K562 (cell line): ENCODE results near the gene HIRIP3. TPM values are rescaled to one million over a fixed set of nuclear protein-coding genes. Genes with fewer than 3 reads are reported as not detected.

Experiments used
- CREB1 ChIP-seq, 2 experiments: sonication (generic) in 1 of 2; formaldehyde crosslinking in 1 of 2; IDR thresholded peaks; 2 replicates each; pipeline versions ENCODE4 v1.6.1 to v1.8.0; 2012 to 2022; ENCODE audit warnings: inconsistent platforms in 1 of 2, mild to moderate bottlenecking in 1 of 2, missing genetic modification reagents in 1 of 2, moderate library complexity in 1 of 2
- DPF2 ChIP-seq: fragments of 450-650 bp; IDR thresholded peaks from 2 replicates; pipeline ENCODE4 v1.6.1; 2016
- ELF2 ChIP-seq: fragments of 250-450 bp; sonication (Bioruptor Pico); IDR thresholded peaks from 2 replicates; pipeline ENCODE4 v1.5.0; 2021; ENCODE audit warnings: mild to moderate bottlenecking
- ELF4 ChIP-seq: fragments of 450-650 bp; formaldehyde crosslinking; IDR thresholded peaks from 2 replicates; pipeline ENCODE4 v1.4.0; 2022; ENCODE audit warnings: missing genetic modification characterization
- GABPB1 ChIP-seq: sonication (generic); formaldehyde crosslinking; IDR thresholded peaks from 2 replicates; pipeline ENCODE4 v1.8.0; 2022; ENCODE audit warnings: mild to moderate bottlenecking, missing genetic modification reagents
- HCFC1 ChIP-seq: IDR thresholded peaks from 2 replicates; pipeline ENCODE4 v1.6.1; 2012; ENCODE audit warnings: low read depth, low read length, improper control_type of control experiment
- HNRNPH1 ChIP-seq: fragments of 200-400 bp; formaldehyde crosslinking; optimal IDR thresholded peaks from 2 replicates; pipeline ENCODE3; 2017; ENCODE audit warnings: low read depth, mild to moderate bottlenecking, low read length, moderate library complexity
- MYC ChIP-seq, 2 experiments: fragments of 250-450 bp in 1 of 2; sonication (Bioruptor Pico) in 1 of 2; IDR thresholded peaks; 2 replicates each; pipeline versions ENCODE4 v1.5.1 to v1.6.1; 2012 to 2021; ENCODE audit warnings: low read depth in 2 of 2, borderline replicate concordance in 1 of 2, improper control_type of control experiment in 1 of 2, low read length in 1 of 2, mild to moderate bottlenecking in 1 of 2, moderate library complexity in 1 of 2
- NEUROD1 ChIP-seq: fragments of 150-350 bp; IDR thresholded peaks from 2 replicates; pipeline ENCODE4 v1.6.1; 2014; ENCODE audit warnings: borderline replicate concordance, low read length, low read depth; ENCODE audit not compliant: partially characterized antibody
- PRDM10 ChIP-seq: fragments of 450-650 bp; IDR thresholded peaks from 2 replicates; pipeline ENCODE4 v1.6.1; 2018; ENCODE audit not compliant: partially characterized antibody
- ZC3H8 ChIP-seq: fragments of 450-650 bp; IDR thresholded peaks from 2 replicates; pipeline ENCODE4 v1.6.1; 2017
- ZNF707 ChIP-seq: fragments of 250-450 bp; sonication (Bioruptor Pico); conservative IDR thresholded peaks from 2 replicates; pipeline ENCODE4 v1.8.0; 2022; ENCODE audit warnings: inconsistent platforms, mild to moderate bottlenecking, moderate library complexity
- polyA plus RNA-seq, 8 experiments: library from polyadenylated mRNA; depleted of rRNA in 4 of 8; stranded (reverse) in 5 of 8; unstranded in 3 of 8; fragments of >200 nt; fragmentation: Nextera tagmentation in 2 of 8; fragmentation: Illumina TruSeq in 1 of 8; extraction: Ambion mirVana in 2 of 8; extraction: Trizol in 1 of 8; gene quantifications; 2 replicates each; pipeline versions ENCODE4 v1.2.1 to v1.2.3, GENCODE V29; 2011 to 2014; ENCODE audit warnings: inconsistent platforms in 1 of 8, missing spikeins in 1 of 8
- total RNA-seq, 7 experiments: library from RNA; depleted of rRNA in 6 of 7; stranded (reverse); fragments of >200 nt in 6 of 7; fragmentation: Illumina TruSeq in 2 of 7; extraction: Trizol in 2 of 7; gene quantifications; 2 replicates each; pipeline versions ENCODE4 v1.2.1 to v1.2.3, GENCODE V29; 2011 to 2021; ENCODE audit warnings: low replicate concordance in 1 of 7
- TF ChIP-seq, protein P1 (sequence below): sonication (generic); formaldehyde crosslinking; IDR thresholded peaks from 2 replicates; pipeline ENCODE4 v1.8.0; 2023; ENCODE audit warnings: missing genetic modification reagents, mild to moderate bottlenecking, borderline replicate concordance
- TF ChIP-seq, protein P2 (sequence below): fragments of 450-650 bp; IDR thresholded peaks from 2 replicates; pipeline ENCODE4 v1.7.1; 2018; ENCODE audit warnings: mild to moderate bottlenecking, low read depth; ENCODE audit not compliant: partially characterized antibody

HIRIP3 gene
- total and polyA plus RNA-seq, 9 of the 15 experiments (the other 6 are each of a cell fraction or from before 2014, with no cell fraction given) = 3.3 to 38.2 (median 18.2) TPM

GRCh38 chr16:29943846-29944799 lies 51.3 kb downstream of the HIRIP3 start (continued):
- TF ChIP-seq HNRNPH1 (no peak), ELF4 (CRISPR knock-in tag) (peak; percentile 71; the same call in 1 of the 2 replicates), ZC3H8 (no peak), HCFC1 (no peak), ELF2 (CRISPR knock-in tag) (no peak), NEUROD1 (no peak), DPF2 (no peak; the same call in 1 of the 2 replicates), MYC (IDR thresholded peaks at IDR 0.05; ENCODE audit: low read depth, low read length) (no peak), MYC (CRISPR knock-in tag; IDR thresholded peaks at IDR 0.05; ENCODE audit: borderline replicate concordance, low read depth) (no peak), PRDM10 (no peak), ZNF707 (CRISPR knock-in tag) (no peak), GABPB1 (no peak), CREB1 (IDR thresholded peaks at IDR 0.05) (no peak), CREB1 (CRISPR knock-in tag; IDR thresholded peaks at IDR 0.05) (no peak)
- TF ChIP-seq, protein P1, sequence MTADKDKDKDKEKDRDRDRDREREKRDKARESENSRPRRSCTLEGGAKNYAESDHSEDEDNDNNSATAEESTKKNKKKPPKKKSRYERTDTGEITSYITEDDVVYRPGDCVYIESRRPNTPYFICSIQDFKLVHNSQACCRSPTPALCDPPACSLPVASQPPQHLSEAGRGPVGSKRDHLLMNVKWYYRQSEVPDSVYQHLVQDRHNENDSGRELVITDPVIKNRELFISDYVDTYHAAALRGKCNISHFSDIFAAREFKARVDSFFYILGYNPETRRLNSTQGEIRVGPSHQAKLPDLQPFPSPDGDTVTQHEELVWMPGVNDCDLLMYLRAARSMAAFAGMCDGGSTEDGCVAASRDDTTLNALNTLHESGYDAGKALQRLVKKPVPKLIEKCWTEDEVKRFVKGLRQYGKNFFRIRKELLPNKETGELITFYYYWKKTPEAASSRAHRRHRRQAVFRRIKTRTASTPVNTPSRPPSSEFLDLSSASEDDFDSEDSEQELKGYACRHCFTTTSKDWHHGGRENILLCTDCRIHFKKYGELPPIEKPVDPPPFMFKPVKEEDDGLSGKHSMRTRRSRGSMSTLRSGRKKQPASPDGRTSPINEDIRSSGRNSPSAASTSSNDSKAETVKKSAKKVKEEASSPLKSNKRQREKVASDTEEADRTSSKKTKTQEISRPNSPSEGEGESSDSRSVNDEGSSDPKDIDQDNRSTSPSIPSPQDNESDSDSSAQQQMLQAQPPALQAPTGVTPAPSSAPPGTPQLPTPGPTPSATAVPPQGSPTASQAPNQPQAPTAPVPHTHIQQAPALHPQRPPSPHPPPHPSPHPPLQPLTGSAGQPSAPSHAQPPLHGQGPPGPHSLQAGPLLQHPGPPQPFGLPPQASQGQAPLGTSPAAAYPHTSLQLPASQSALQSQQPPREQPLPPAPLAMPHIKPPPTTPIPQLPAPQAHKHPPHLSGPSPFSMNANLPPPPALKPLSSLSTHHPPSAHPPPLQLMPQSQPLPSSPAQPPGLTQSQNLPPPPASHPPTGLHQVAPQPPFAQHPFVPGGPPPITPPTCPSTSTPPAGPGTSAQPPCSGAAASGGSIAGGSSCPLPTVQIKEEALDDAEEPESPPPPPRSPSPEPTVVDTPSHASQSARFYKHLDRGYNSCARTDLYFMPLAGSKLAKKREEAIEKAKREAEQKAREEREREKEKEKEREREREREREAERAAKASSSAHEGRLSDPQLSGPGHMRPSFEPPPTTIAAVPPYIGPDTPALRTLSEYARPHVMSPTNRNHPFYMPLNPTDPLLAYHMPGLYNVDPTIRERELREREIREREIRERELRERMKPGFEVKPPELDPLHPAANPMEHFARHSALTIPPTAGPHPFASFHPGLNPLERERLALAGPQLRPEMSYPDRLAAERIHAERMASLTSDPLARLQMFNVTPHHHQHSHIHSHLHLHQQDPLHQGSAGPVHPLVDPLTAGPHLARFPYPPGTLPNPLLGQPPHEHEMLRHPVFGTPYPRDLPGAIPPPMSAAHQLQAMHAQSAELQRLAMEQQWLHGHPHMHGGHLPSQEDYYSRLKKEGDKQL (CRISPR knock-in tag) = no peak
- TF ChIP-seq, protein P2, sequence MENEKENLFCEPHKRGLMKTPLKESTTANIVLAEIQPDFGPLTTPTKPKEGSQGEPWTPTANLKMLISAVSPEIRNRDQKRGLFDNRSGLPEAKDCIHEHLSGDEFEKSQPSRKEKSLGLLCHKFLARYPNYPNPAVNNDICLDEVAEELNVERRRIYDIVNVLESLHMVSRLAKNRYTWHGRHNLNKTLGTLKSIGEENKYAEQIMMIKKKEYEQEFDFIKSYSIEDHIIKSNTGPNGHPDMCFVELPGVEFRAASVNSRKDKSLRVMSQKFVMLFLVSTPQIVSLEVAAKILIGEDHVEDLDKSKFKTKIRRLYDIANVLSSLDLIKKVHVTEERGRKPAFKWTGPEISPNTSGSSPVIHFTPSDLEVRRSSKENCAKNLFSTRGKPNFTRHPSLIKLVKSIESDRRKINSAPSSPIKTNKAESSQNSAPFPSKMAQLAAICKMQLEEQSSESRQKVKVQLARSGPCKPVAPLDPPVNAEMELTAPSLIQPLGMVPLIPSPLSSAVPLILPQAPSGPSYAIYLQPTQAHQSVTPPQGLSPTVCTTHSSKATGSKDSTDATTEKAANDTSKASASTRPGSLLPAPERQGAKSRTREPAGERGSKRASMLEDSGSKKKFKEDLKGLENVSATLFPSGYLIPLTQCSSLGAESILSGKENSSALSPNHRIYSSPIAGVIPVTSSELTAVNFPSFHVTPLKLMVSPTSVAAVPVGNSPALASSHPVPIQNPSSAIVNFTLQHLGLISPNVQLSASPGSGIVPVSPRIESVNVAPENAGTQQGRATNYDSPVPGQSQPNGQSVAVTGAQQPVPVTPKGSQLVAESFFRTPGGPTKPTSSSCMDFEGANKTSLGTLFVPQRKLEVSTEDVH = no peak
